Stomach (tissue), 9 donors: ENCODE measurements around the gene FHOD3. TPM values are rescaled to one million over a fixed set of nuclear protein-coding genes. Genes with fewer than 3 reads are reported as not detected.

Source experiments
- DNase-seq, 2 donors: peaks; one replicate each; pipeline versions ENCODE4 v3.0.0 to v3.0.0-alpha.2; 2013 to 2019
- H3K27ac ChIP-seq, 5 donors: fragments of 200-600 bp in 4 of 5; sonication (generic) in 4 of 5; one replicate each; pipeline ENCODE4 v1.5.1; 2013 to 2019; ENCODE audit warnings: mild to moderate bottlenecking in 1 of 5, moderate library complexity in 1 of 5
- H3K27me3 ChIP-seq, 3 donors: fragments of 200-600 bp; sonication (generic); one replicate each; pipeline ENCODE4 v1.5.1; 2017 to 2019; ENCODE audit warnings: mixed run types in 1 of 3
- H3K36me3 ChIP-seq, 4 donors: fragments of 200-600 bp; sonication (generic); 1 replicate in 3 of 4; 2 replicates in 1 of 4; pipeline ENCODE4 v1.5.1; 2016 to 2019
- H3K4me1 ChIP-seq, 4 donors: fragments of 200-600 bp; sonication (generic); one replicate each; pipeline ENCODE4 v1.5.1; 2016 to 2019
- H3K4me3 ChIP-seq, 4 donors: fragments of 200-600 bp; sonication (generic) in 3 of 4; one replicate each; pipeline ENCODE4 v1.5.1; 2016 to 2019; ENCODE audit warnings: mild to moderate bottlenecking in 1 of 4
- H3K9me3 ChIP-seq, 4 donors: fragments of 200-600 bp; sonication (generic); one replicate each; pipeline ENCODE4 v1.5.1; 2016 to 2019
- CTCF ChIP-seq, 7 experiments: fragments of 450-650 bp in 4 of 7; fragments of 200-600 bp in 3 of 7; sonication (generic) in 3 of 7; IDR thresholded peaks; one replicate each; pipeline ENCODE4 v1.5.1; 2016 to 2019; ENCODE audit warnings: antibody characterized with exemption in 7 of 7, control low read depth in 2 of 7, mild to moderate bottlenecking in 1 of 7
- EP300 ChIP-seq: sonication (generic); formaldehyde crosslinking; IDR thresholded peaks from one replicate; pipeline ENCODE4 v1.6.1; 2017; ENCODE audit warnings: antibody characterized with exemption
- POLR2A ChIP-seq, 4 donors: fragments of 450-650 bp; IDR thresholded peaks; one replicate each; pipeline ENCODE4 v1.6.1; 2016; ENCODE audit warnings: antibody characterized with exemption in 4 of 4, control low read depth in 2 of 4, mild to moderate bottlenecking in 1 of 4, moderate library complexity in 1 of 4
- POLR2AphosphoS5 ChIP-seq, 3 donors: sonication (generic); formaldehyde crosslinking; IDR thresholded peaks; one replicate each; pipeline ENCODE4 v1.6.1; 2016; ENCODE audit warnings: antibody characterized with exemption in 3 of 3
- WGBS, 5 donors: extraction: QIAGEN DNeasy Blood & Tissue Kit in 3 of 5; methylation state at CpG; one replicate each; pipeline versions ENCODE4 v1.1.5 to v1.1.7; 2013 to 2018; 5-methylcytosine and 5-hydroxymethylcytosine counted together
- intact Hi-C: fragments of 100-400 bp; cut with DNase I; formaldehyde crosslinking; loops from one replicate; pipeline ENCODE4 v1.15.1; 2023; ENCODE audit warnings: low total_unique reads
- polyA plus RNA-seq, 3 donors: library from polyadenylated mRNA; stranded (reverse); fragments of 200-250 nt; gene quantifications; one replicate each; pipeline ENCODE4 v1.2.3, GENCODE V29; 2013
- total RNA-seq, 5 donors: library from RNA; depleted of rRNA; stranded (reverse); fragments of >200 nt; gene quantifications; one replicate each; pipeline versions ENCODE4 v1.1.0 to v1.2.3, GENCODE V29; 2014 to 2016
- donor health status: healthy with polysubstance abuse.
- donor health status: Bipolar disorder and iron deficiency.
- donor health status: healthy.

Gene FHOD3
- total and polyA plus RNA-seq, 8 donors, result under 0.01 to 9.1 (median 4.6) TPM

- DNase-seq, result no peak
- TF ChIP-seq CTCF (IDR thresholded peaks at IDR 0.05) (no peak), EP300 (no peak), POLR2AphosphoS5 (IDR thresholded peaks at IDR 0.05) (no peak), POLR2A (IDR thresholded peaks at IDR 0.05) (no peak)
- intact Hi-C loops, result no loop called here
- Histone ChIP-seq H3K27ac (peak overlapping the region in 1 of 5 donors; percentile 21), H3K36me3 (no peaks in the 10 kb centered on the region), H3K27me3 (peaks cover 0 to 5% (median 0%) of the 10 kb centered on the region in 3 donors), H3K4me3 (no peak overlapping the region), H3K4me1 (peaks cover 0 to 19% (median 6%) of the 10 kb centered on the region in 4 donors), H3K9me3 (no peaks in the 10 kb centered on the region)
- 58 to 72% (median 66%) methylated on average over 2 of the region's 2 CpGs for WGBS, 5 donors
These were observed 143.1 kb downstream of the FHOD3 start for GRCh38 chr18:36440614-36441013.

GRCh38 chr18:36441426-36442240 is 144.1 kb downstream of the FHOD3 start:
- Histone ChIP-seq H3K4me3 (no peak overlapping the region), H3K36me3 (no peaks in the 10 kb centered on the region), H3K4me1 (peaks cover 0 to 19% (median 9%) of the 10 kb centered on the region in 4 donors), H3K27me3 (peaks cover 0 to 5% (median 0%) of the 10 kb centered on the region in 3 donors), H3K27ac (peak overlapping the region in 4 of 5 donors; percentile 21 to 55 (median 33)), H3K9me3 (no peaks in the 10 kb centered on the region)
- intact Hi-C loops, result no loop called here
- peak in 1 of 2 donors; percentile 55 for DNase-seq
- TF ChIP-seq POLR2AphosphoS5 (IDR thresholded peaks at IDR 0.05) (peak in 1 of 3 donors; percentile 2), EP300 (no peak), CTCF (IDR thresholded peaks at IDR 0.05) (no peak)
- WGBS, 5 donors, result 37 to 64% (median 57%) methylated on average over 8 to 9 of the region's 9 CpGs

- Histone ChIP-seq H3K27ac (no peak overlapping the region), H3K9me3 (no peaks in the 10 kb centered on the region), H3K4me1 (peaks cover 0 to 20% (median 9%) of the 10 kb centered on the region in 4 donors), H3K27me3 (peaks cover 0 to 5% (median 0%) of the 10 kb centered on the region in 3 donors), H3K4me3 (no peak overlapping the region), H3K36me3 (no peaks in the 10 kb centered on the region)
- intact Hi-C loops, result no loop called here
- WGBS, 5 donors, result 84 to 92% (median 87%) methylated on average over 3 of the region's 3 CpGs
- no peak for DNase-seq
- TF ChIP-seq EP300, result no peak
- no peak for TF ChIP-seq POLR2A (IDR thresholded peaks at IDR 0.05)
- TF ChIP-seq CTCF (IDR thresholded peaks at IDR 0.05), result no peak
- no peak for TF ChIP-seq POLR2AphosphoS5 (IDR thresholded peaks at IDR 0.05)
These were observed 145.2 kb downstream of the FHOD3 start for GRCh38 chr18:36442717-36443116.

- Histone ChIP-seq H3K27me3 (no peaks in the 10 kb centered on the region), H3K27ac (no peak overlapping the region), H3K4me1 (peaks cover 0 to 18% (median 5%) of the 10 kb centered on the region in 4 donors), H3K36me3 (no peaks in the 10 kb centered on the region), H3K4me3 (no peak overlapping the region), H3K9me3 (no peaks in the 10 kb centered on the region)
- intact Hi-C loops, result no loop called here
- 61 to 79% (median 67%) methylated on average over 9 to 11 of the region's 11 CpGs for WGBS, 5 donors
- TF ChIP-seq EP300 (no peak), CTCF (IDR thresholded peaks at IDR 0.05) (no peak), POLR2AphosphoS5 (IDR thresholded peaks at IDR 0.05) (no peak), POLR2A (IDR thresholded peaks at IDR 0.05) (no peak)
- peak in 1 of 2 donors; percentile 39 for DNase-seq
These were observed 148.5 kb downstream of the FHOD3 start for GRCh38 chr18:36446059-36446458.
